C4-2B (cell line): ENCODE measurements around the gene TAPT1.
A peak's percentile ranks its signal among the peaks of the same experiment; 100 is the strongest.
"Not testable (repeated sequence)": the region's sequence is repeated elsewhere in the genome, so short reads cannot be mapped to it uniquely, and the experiment has no call there.

Experiments
- H3K27ac ChIP-seq: fragments of 450-650 bp; 2 replicates; pipeline ENCODE4 v1.5.1; 2017
- CTCF ChIP-seq: fragments of 450-650 bp; conservative IDR thresholded peaks from 2 replicates; pipeline ENCODE4 v1.5.1; 2017; ENCODE audit warnings: mild to moderate bottlenecking
- ZFX ChIP-seq: fragments of 450-650 bp; IDR thresholded peaks from 2 replicates; pipeline ENCODE4 v1.6.1; 2017

The TAPT1 gene

GRCh38 chr4:16157609-16158503 is 68.4 kb downstream of the TAPT1 start:
- TF ChIP-seq ZFX (no peak), CTCF (no peak)
- H3K27ac ChIP-seq, result no peak overlapping the region

GRCh38 chr4:16155528-16156169 is 70.6 kb downstream of the TAPT1 start:
- TF ChIP-seq CTCF, result no peak
- TF ChIP-seq ZFX, result no peak
- H3K27ac ChIP-seq, result no peak overlapping the region

DNA sequence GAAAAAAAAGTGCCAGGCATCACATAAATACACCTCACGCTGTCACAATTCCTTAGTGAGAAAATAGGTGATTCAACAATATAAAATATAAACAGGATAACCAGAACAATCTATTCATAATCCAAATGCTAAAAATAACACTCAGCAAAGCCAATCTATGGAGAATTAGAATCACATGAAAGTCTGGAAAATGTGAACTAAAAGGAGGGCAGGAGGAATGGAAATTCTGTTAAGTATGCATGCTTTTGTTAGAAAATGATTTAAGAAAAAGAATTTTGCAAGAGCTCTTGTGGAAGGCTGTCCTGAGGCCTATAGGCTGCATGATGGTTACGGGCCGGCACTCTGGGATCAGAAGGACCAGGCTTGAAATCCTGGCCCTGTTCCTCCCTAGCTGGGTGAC is 71.8 kb downstream of the TAPT1 start:
- H3K27ac ChIP-seq, result no peak overlapping the region
- TF ChIP-seq CTCF (no peak), ZFX (no peak)

DNA sequence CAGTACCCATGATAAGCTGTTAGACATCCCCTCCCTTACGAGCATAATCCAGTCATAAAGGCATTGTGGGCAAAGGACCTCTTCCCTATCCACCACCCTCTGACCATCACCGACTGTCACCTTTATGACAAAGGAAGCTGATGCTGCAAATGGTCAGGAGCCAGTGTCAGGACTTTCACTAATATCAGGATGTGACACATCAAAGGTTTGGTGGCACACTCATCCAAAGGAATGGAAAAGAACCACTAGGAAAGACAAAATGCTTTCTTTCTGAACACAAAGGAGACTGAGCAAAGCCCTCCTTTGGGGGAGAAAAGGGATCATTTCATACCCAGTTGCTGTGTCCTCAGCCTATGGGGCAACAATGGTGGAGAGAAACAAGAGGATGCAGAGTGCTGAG is 75.6 kb downstream of the TAPT1 start:
- TF ChIP-seq ZFX, result no peak
- no peak for TF ChIP-seq CTCF

DNA sequence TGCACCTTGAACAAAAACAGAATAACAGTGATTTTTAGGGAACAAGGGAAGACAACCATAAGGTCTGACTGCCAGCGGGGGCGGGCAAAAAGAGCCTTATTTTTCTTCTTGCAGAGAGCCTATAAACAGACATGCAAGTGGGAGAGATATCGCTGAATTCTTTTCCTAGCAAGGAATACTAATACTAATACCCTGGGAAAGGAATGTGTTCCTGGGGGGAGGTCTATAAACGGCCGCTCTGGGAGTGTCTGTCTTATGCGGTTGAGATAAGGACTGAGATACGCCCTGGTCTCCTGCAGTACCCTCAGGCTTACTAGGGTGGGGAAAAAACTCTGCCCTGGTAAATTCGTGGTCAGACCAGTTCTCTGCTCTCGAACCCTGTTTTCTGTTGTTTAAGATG is 81.4 kb downstream of the TAPT1 start:
- H3K27ac ChIP-seq, result not testable (repeated sequence)

More for the DNA sequence above, 75.6 kb downstream of the TAPT1 start:
- no peak overlapping the region for H3K27ac ChIP-seq

DNA sequence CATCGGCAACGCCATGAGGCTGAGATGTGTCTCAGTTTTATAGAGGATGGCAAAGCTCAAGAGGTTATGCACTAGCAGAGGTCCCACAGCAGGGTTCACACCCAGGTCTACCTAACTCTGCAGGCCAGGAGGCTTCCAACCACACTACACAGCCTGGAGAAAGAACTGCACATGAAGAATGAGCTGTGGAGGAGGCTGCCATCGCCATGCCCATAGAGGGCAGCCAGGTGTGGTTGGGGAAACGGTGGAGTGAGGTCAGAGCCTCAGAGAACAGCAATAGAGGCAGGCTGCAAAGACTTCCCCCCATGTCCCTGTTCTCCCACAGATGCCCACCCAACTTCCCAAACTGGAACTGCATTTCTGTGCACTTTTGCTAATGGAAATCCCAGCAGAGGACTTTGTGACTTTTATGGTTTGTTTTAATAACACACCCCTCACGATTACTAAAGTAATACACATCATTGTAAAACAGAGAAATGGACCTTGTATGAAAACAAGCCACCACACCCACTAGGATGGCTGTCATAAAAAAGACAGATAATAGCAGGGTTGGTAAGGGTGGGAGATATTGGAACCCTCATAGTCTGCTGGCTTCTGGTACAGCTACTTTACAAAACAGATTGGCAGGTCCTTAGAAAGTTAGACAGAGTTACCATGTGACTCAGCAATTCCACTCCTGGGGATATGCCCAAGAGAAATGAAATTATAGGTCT is 83.5 kb downstream of the TAPT1 start:
- TF ChIP-seq ZFX, result no peak
- TF ChIP-seq CTCF, result no peak
- no peak overlapping the region; the same call in 1 of the 2 replicates for H3K27ac ChIP-seq

- TF ChIP-seq CTCF (no peak), ZFX (no peak)
These were observed 85.4 kb downstream of the TAPT1 start for GRCh38 chr4:16140879-16141249.

More at GRCh38 chr4:16140879-16141249, 85.4 kb downstream of the TAPT1 start:
- H3K27ac ChIP-seq, result peak overlapping the region; percentile 71; the same call in 1 of the 2 replicates
